Liver (tissue), 9 donors: ENCODE data around the gene ZNFX1. TPM values are rescaled to one million over a fixed set of nuclear protein-coding genes. Genes with fewer than 3 reads are reported as not detected.
A peak's percentile ranks its signal among the peaks of the same experiment; 100 is the strongest.

Experiments
- DNase-seq: peaks from one replicate; pipeline ENCODE4 v3.0.0-alpha.2; 2017; ENCODE audit warnings: low spot score
- H3K27ac ChIP-seq, 2 donors: one replicate each; pipeline ENCODE4 v1.7.0; 2013; ENCODE audit warnings: inconsistent platforms in 2 of 2, low read length in 2 of 2, control low read depth in 1 of 2, low read depth in 1 of 2, mild to moderate bottlenecking in 1 of 2
- H3K27me3 ChIP-seq, 4 donors: one replicate each; pipeline versions ENCODE4 v1.6.1 to v1.7.0; 2013; ENCODE audit warnings: low read length in 3 of 4, inconsistent platforms in 1 of 4, mild to moderate bottlenecking in 1 of 4, moderate library complexity in 1 of 4; ENCODE audit not compliant: control insufficient read depth in 4 of 4, insufficient read depth in 4 of 4
- H3K36me3 ChIP-seq, 4 donors: one replicate each; pipeline versions ENCODE4 v1.6.1 to v1.7.0; 2013; ENCODE audit warnings: low read length in 3 of 4, mild to moderate bottlenecking in 3 of 4, low read depth in 1 of 4, moderate library complexity in 1 of 4; ENCODE audit not compliant: control insufficient read depth in 4 of 4, insufficient read depth in 3 of 4
- H3K4me1 ChIP-seq, 4 donors: one replicate each; pipeline versions ENCODE4 v1.6.1 to v1.7.0; 2013; ENCODE audit warnings: low read length in 3 of 4, mild to moderate bottlenecking in 3 of 4, moderate library complexity in 1 of 4; ENCODE audit not compliant: control insufficient read depth in 4 of 4, insufficient read depth in 4 of 4
- H3K4me3 ChIP-seq, 3 donors: one replicate each; pipeline versions ENCODE4 v1.6.1 to v1.7.0; 2013; ENCODE audit warnings: low read length in 3 of 3, control low read depth in 1 of 3, low read depth in 1 of 3, mild to moderate bottlenecking in 1 of 3
- H3K9ac ChIP-seq, 2 donors: one replicate each; pipeline ENCODE4 v1.7.0; 2013; ENCODE audit warnings: low read length in 2 of 2, mild to moderate bottlenecking in 2 of 2, moderate library complexity in 2 of 2, control low read depth in 1 of 2, low read depth in 1 of 2
- H3K9me3 ChIP-seq, 4 donors: one replicate each; pipeline versions ENCODE4 v1.6.1 to v1.7.0; 2013; ENCODE audit warnings: low read length in 3 of 4; ENCODE audit not compliant: control insufficient read depth in 4 of 4
- EGR1 ChIP-seq, 2 donors: IDR thresholded peaks; 2 replicates each; pipeline ENCODE4 v1.6.1; 2016 to 2018; ENCODE audit warnings: antibody characterized with exemption in 2 of 2, low read depth in 2 of 2
- FOXA1 ChIP-seq: IDR thresholded peaks from 2 replicates; pipeline ENCODE4 v1.6.1; 2016; ENCODE audit warnings: antibody characterized with exemption
- FOXA2 ChIP-seq: IDR thresholded peaks from 2 replicates; pipeline ENCODE4 v1.6.1; 2016; ENCODE audit warnings: antibody characterized with exemption
- GABPA ChIP-seq, 2 donors: IDR thresholded peaks in 1 of 2; conservative IDR thresholded peaks in 1 of 2; 2 replicates each; pipeline ENCODE4 v1.6.1; 2016; ENCODE audit warnings: antibody characterized with exemption in 2 of 2, mild to moderate bottlenecking in 1 of 2, moderate library complexity in 1 of 2
- HNF4A ChIP-seq, 2 donors: conservative IDR thresholded peaks; 2 replicates each; pipeline ENCODE4 v1.6.1; 2016; ENCODE audit warnings: antibody characterized with exemption in 2 of 2, mild to moderate bottlenecking in 2 of 2
- HNF4G ChIP-seq: IDR thresholded peaks from 2 replicates; pipeline ENCODE4 v1.6.1; 2016; ENCODE audit warnings: antibody characterized with exemption
- JUND ChIP-seq, 2 donors: IDR thresholded peaks; 2 replicates each; pipeline ENCODE4 v1.6.1; 2016; ENCODE audit warnings: antibody characterized with exemption in 2 of 2
- NR2F2 ChIP-seq: IDR thresholded peaks from 2 replicates; pipeline ENCODE4 v1.6.1; 2016; ENCODE audit warnings: antibody characterized with exemption
- RAD21 ChIP-seq, 2 donors: IDR thresholded peaks; 2 replicates each; pipeline ENCODE4 v1.6.1; 2016; ENCODE audit warnings: antibody characterized with exemption in 2 of 2, mild to moderate bottlenecking in 2 of 2
- RXRA ChIP-seq, 2 donors: IDR thresholded peaks; 2 replicates each; pipeline ENCODE4 v1.6.1; 2017 to 2018; ENCODE audit warnings: antibody characterized with exemption in 2 of 2, mild to moderate bottlenecking in 1 of 2
- SP1 ChIP-seq: IDR thresholded peaks from 2 replicates; pipeline ENCODE4 v1.6.1; 2018; ENCODE audit warnings: antibody characterized with exemption, mild to moderate bottlenecking
- TAF1 ChIP-seq: conservative IDR thresholded peaks from 2 replicates; pipeline ENCODE4 v1.6.1; 2016; ENCODE audit warnings: antibody characterized with exemption, mild to moderate bottlenecking
- YY1 ChIP-seq: IDR thresholded peaks from 2 replicates; pipeline ENCODE4 v1.6.1; 2016; ENCODE audit warnings: antibody characterized with exemption, mild to moderate bottlenecking
- WGBS: extraction: QIAGEN DNeasy Blood & Tissue Kit; methylation state at CpG from one replicate; pipeline ENCODE4 v1.1.7; 2013; 5-methylcytosine and 5-hydroxymethylcytosine counted together
- polyA plus RNA-seq, 2 donors: library from polyadenylated mRNA; stranded (reverse) in 1 of 2; unstranded in 1 of 2; fragments of 200-250 nt in 1 of 2; fragments of >200 nt in 1 of 2; fragmentation: Nextera tagmentation in 1 of 2; extraction: Ambion mirVana in 1 of 2; gene quantifications; one replicate each; pipeline versions ENCODE4 v1.2.1 to v1.2.3, GENCODE V29; 2013 to 2015
- total RNA-seq, 2 donors: library from RNA; depleted of rRNA; stranded (reverse); fragments of >200 nt; gene quantifications; one replicate each; pipeline ENCODE4 v1.2.3, GENCODE V29; 2014
- TF ChIP-seq, protein P1 (sequence below): IDR thresholded peaks from 2 replicates; pipeline ENCODE4 v1.6.1; 2016; ENCODE audit warnings: antibody characterized with exemption, mild to moderate bottlenecking
- TF ChIP-seq, protein P2 (sequence below): IDR thresholded peaks from 2 replicates; pipeline ENCODE4 v1.6.1; 2016; ENCODE audit warnings: antibody characterized with exemption
- TF ChIP-seq, protein P3 (sequence below): IDR thresholded peaks from 2 replicates; pipeline ENCODE4 v1.6.1; 2016; ENCODE audit warnings: antibody characterized with exemption
- TF ChIP-seq, protein P4 (sequence below): fragments of 150-350 bp; IDR thresholded peaks from 2 replicates; pipeline ENCODE4 v1.5.1; 2017; ENCODE audit warnings: improper control_type of control experiment, low read depth, low read length; ENCODE audit not compliant: missing input control
- TF ChIP-seq, protein P5 (sequence below): IDR thresholded peaks from 2 replicates; pipeline ENCODE4 v1.6.1; 2016; ENCODE audit warnings: antibody characterized with exemption
- donor health status: healthy.
- donor health status: healthy.
- donor health status: healthy.
- donor health status: healthy.
- donor health status: healthy.

Gene ZNFX1
- total and polyA plus RNA-seq, 4 donors, result 6.9 to 16.1 (median 8.7) TPM

DNA sequence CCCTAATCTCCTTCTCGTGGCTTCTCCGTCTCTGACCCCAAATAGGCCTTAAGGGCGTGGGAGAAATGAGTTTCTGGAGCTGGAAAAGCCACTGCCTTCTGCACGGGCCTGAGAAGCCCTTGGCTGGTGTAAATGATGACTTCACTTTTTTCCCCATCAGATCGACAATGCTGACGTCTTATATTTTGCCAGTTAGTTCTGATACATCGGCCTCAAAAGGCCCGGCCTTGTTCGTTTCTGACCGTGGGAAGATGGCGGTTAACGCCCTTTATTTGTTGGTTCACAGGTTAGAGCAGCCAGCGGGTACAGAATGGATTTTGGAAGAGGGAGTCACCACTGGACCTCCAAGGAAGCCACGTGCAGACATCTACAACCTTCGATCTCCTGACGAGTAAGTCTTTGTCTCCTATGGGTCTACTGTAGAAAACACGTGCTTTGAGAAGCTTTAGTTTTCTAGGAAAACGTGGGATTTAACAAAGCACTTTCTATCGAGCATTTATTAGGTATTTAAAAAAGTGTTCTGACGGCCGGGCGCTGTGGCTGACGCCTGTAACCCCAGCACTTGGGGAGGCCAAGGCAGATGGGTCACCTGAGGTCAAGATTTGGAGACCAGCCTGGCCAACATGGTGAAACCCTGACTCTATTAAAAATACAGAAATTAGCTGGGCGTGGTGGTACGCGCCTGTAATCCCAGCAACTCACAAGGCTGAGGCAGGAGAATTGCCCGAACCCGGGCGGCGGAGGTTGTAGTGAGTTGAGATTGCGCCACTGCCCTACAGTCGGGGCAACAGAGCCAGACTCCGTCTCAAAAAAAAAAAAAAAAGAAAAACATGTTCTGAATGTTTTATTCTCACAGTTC, 1.2 kb upstream of the ZNFX1 start:
- peak overlapping the region; percentile 81 to 96 (median 95) for H3K4me3 ChIP-seq
- H3K9ac ChIP-seq, result peak overlapping the region; percentile 71 to 81
- peaks cover 0 to 33% (median 21%) of the 10 kb centered on the region in 4 donors for H3K4me1 ChIP-seq
- whole genome bisulfite sequencing, result 19% methylated on average over 33 of the region's 33 CpGs
- no peaks in the 10 kb centered on the region for H3K27me3 ChIP-seq
- DNase-seq, result no peak
- H3K27ac ChIP-seq, result peak overlapping the region; percentile 91 to 97
- peak; percentile 58 for TF ChIP-seq NR2F2
- no peak for TF ChIP-seq GABPA (IDR thresholded peaks at IDR 0.05 in 1 of 2, conservative IDR thresholded peaks at IDR 0.05 in 1 of 2)
- peak in 1 of 2 donors; percentile 74 for TF ChIP-seq JUND (IDR thresholded peaks at IDR 0.05)
- TF ChIP-seq YY1, result peak; percentile 44
- no peak for TF ChIP-seq EGR1 (IDR thresholded peaks at IDR 0.05; ENCODE audit: low read depth in 2 of 2)
- no peak for TF ChIP-seq SP1
- TF ChIP-seq HNF4A (conservative IDR thresholded peaks at IDR 0.05), result peak in 1 of 2 donors; percentile 17
- peak; percentile 89 for TF ChIP-seq TAF1
- TF ChIP-seq FOXA2, result no peak
- no peak for TF ChIP-seq FOXA1
- TF ChIP-seq, protein P1, sequence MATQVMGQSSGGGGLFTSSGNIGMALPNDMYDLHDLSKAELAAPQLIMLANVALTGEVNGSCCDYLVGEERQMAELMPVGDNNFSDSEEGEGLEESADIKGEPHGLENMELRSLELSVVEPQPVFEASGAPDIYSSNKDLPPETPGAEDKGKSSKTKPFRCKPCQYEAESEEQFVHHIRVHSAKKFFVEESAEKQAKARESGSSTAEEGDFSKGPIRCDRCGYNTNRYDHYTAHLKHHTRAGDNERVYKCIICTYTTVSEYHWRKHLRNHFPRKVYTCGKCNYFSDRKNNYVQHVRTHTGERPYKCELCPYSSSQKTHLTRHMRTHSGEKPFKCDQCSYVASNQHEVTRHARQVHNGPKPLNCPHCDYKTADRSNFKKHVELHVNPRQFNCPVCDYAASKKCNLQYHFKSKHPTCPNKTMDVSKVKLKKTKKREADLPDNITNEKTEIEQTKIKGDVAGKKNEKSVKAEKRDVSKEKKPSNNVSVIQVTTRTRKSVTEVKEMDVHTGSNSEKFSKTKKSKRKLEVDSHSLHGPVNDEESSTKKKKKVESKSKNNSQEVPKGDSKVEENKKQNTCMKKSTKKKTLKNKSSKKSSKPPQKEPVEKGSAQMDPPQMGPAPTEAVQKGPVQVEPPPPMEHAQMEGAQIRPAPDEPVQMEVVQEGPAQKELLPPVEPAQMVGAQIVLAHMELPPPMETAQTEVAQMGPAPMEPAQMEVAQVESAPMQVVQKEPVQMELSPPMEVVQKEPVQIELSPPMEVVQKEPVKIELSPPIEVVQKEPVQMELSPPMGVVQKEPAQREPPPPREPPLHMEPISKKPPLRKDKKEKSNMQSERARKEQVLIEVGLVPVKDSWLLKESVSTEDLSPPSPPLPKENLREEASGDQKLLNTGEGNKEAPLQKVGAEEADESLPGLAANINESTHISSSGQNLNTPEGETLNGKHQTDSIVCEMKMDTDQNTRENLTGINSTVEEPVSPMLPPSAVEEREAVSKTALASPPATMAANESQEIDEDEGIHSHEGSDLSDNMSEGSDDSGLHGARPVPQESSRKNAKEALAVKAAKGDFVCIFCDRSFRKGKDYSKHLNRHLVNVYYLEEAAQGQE, result peak; percentile 43
- no peak for TF ChIP-seq HNF4G
- peak in 1 of 2 donors; percentile 6 for TF ChIP-seq RAD21 (IDR thresholded peaks at IDR 0.05)
- TF ChIP-seq, protein P2, sequence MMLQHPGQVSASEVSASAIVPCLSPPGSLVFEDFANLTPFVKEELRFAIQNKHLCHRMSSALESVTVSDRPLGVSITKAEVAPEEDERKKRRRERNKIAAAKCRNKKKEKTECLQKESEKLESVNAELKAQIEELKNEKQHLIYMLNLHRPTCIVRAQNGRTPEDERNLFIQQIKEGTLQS, result no peak
- TF ChIP-seq, protein P3, sequence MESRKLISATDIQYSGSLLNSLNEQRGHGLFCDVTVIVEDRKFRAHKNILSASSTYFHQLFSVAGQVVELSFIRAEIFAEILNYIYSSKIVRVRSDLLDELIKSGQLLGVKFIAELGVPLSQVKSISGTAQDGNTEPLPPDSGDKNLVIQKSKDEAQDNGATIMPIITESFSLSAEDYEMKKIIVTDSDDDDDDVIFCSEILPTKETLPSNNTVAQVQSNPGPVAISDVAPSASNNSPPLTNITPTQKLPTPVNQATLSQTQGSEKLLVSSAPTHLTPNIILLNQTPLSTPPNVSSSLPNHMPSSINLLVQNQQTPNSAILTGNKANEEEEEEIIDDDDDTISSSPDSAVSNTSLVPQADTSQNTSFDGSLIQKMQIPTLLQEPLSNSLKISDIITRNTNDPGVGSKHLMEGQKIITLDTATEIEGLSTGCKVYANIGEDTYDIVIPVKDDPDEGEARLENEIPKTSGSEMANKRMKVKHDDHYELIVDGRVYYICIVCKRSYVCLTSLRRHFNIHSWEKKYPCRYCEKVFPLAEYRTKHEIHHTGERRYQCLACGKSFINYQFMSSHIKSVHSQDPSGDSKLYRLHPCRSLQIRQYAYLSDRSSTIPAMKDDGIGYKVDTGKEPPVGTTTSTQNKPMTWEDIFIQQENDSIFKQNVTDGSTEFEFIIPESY, result no peak
- TF ChIP-seq, protein P4, sequence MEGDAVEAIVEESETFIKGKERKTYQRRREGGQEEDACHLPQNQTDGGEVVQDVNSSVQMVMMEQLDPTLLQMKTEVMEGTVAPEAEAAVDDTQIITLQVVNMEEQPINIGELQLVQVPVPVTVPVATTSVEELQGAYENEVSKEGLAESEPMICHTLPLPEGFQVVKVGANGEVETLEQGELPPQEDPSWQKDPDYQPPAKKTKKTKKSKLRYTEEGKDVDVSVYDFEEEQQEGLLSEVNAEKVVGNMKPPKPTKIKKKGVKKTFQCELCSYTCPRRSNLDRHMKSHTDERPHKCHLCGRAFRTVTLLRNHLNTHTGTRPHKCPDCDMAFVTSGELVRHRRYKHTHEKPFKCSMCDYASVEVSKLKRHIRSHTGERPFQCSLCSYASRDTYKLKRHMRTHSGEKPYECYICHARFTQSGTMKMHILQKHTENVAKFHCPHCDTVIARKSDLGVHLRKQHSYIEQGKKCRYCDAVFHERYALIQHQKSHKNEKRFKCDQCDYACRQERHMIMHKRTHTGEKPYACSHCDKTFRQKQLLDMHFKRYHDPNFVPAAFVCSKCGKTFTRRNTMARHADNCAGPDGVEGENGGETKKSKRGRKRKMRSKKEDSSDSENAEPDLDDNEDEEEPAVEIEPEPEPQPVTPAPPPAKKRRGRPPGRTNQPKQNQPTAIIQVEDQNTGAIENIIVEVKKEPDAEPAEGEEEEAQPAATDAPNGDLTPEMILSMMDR, result no peak
- peak in 1 of 2 donors; percentile 51 for TF ChIP-seq RXRA (IDR thresholded peaks at IDR 0.05)
- TF ChIP-seq, protein P5, sequence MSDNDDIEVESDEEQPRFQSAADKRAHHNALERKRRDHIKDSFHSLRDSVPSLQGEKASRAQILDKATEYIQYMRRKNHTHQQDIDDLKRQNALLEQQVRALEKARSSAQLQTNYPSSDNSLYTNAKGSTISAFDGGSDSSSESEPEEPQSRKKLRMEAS, result no peak
- peaks cover 4 to 13% (median 6%) of the 10 kb centered on the region in 4 donors for H3K9me3 ChIP-seq
- H3K36me3 ChIP-seq, result peaks cover 26 to 47% (median 41%) of the 10 kb centered on the region in 4 donors
